Left renal pelvis (tissue), 4 donors: ENCODE measurements around the gene TSPAN11. TPM values are rescaled to one million over a fixed set of nuclear protein-coding genes. Genes with fewer than 3 reads are reported as not detected.

Experiments
- DNase-seq, 4 donors: peaks; one replicate each; pipeline ENCODE4 v3.0.0-alpha.2; 2013; ENCODE audit warnings: low read depth in 4 of 4, low spot score in 3 of 4
- polyA plus RNA-seq, 4 donors: library from polyadenylated mRNA; unstranded; fragments of 120-200 nt; gene quantifications; one replicate each; pipeline ENCODE4 v1.2.1, GENCODE V29; 2013; ENCODE audit not compliant: insufficient read length in 4 of 4

TSPAN11 gene
- polyA plus RNA-seq, 4 donors = 2.8 to 6.1 (median 4.8) TPM

GRCh38 chr12:31034372-31034771, 107.8 kb downstream of the TSPAN11 start:
- DNase-seq = no peak

- no peak for DNase-seq
Measured at GRCh38 chr12:31035226-31035625, 108.7 kb downstream of the TSPAN11 start.

GRCh38 chr12:31035967-31036665, 109.6 kb downstream of the TSPAN11 start:
- DNase-seq = no peak

- DNase-seq = no peak
Measured at GRCh38 chr12:31037028-31037427, 110.5 kb downstream of the TSPAN11 start.

GRCh38 chr12:31037931-31038330, 111.4 kb downstream of the TSPAN11 start:
- no peak for DNase-seq

GRCh38 chr12:31041033-31041564, 114.6 kb downstream of the TSPAN11 start:
- DNase-seq = no peak

Other genes with a start within 250 kb of the TSPAN11 start
- gene IPO8, start 230.9 kb upstream of the TSPAN11 start, polyA plus RNA-seq = 10 to 100 TPM; 36.4 to 62.7 (median 57.7) TPM
- gene CAPRIN2, start 171.8 kb upstream of the TSPAN11 start, polyA plus RNA-seq = 10 to 100 TPM; 35.6 to 48.0 (median 37.0) TPM
- 10 to 100 TPM; 29.7 to 75.3 (median 43.2) TPM for gene DDX11, start 147.1 kb downstream of the TSPAN11 start, polyA plus RNA-seq